Fibroblast of villous mesenchyme (primary cell): ENCODE results near the gene GPC6. TPM values are rescaled to one million over a fixed set of nuclear protein-coding genes. Genes with fewer than 3 reads are reported as not detected.

Source experiments
- DNase-seq: peaks from one replicate; pipeline ENCODE4 v3.0.0-alpha.2; 2010; ENCODE audit warnings: low read depth
- H3K4me3 ChIP-seq: 2 replicates; pipeline ENCODE4 v1.5.1; 2011; ENCODE audit warnings: low read depth, mild to moderate bottlenecking, low read length
- CTCF ChIP-seq: IDR thresholded peaks from 2 replicates; pipeline ENCODE4 v1.5.1; 2012; ENCODE audit warnings: low read depth, mild to moderate bottlenecking, low read length; ENCODE audit not compliant: insufficient read depth
- total RNA-seq: library from RNA; depleted of rRNA; stranded (reverse); fragments of >200 nt; gene quantifications from 2 replicates; pipeline ENCODE4 v1.2.3, GENCODE V29; 2012

The GPC6 gene
- total RNA-seq, 1 donor: 6.0 TPM

DNA sequence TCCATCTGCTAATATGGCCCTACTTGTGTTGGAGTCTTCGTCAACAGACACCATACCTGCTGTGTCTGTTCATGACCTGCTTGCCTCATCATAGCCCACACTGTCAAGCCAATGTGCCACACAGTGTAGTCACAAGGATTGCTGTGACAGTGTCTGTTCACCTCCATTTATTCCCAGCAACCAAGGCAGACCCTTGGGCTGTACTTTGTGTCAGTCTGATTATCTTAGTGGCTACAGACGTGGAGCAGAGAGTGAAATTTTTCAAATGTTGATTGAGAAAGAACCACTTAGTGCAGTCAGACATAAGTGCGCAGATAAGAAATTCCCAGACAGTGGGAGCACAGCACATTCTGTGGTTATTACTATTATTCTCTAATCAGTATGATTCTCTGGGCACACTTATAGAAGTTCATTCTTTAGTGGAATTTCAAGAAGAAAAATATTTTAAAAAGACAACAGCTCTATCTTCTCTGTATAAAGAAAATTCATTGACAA, 184.6 kb downstream of the GPC6 start:
- H3K4me3 ChIP-seq: no peak overlapping the region
- no peak for DNase-seq
- no peak for TF ChIP-seq CTCF

DNA sequence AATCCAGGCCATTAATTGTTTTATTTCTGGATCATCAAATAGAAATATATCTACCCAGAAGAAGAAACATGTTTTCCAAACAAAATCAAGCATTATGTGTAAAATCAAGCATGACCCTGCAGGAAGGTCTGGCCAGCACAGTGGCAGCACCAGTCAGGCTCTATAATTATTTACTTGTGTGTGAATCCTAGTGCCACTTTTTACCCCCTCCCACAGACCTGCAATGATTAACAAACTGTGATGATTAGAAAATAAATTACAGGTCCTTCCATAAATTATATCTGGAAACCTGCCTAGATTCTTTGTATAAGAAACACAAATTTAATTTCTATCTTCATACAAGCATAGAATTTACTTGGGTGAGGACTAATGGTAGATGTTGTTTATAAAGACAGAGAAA, 186.1 kb downstream of the GPC6 start:
- no peak for DNase-seq
- no peak for TF ChIP-seq CTCF
- H3K4me3 ChIP-seq: no peak overlapping the region

GRCh38 chr13:93413972-93414717, 187.5 kb downstream of the GPC6 start:
- DNase-seq: no peak
- TF ChIP-seq CTCF: no peak
- no peak overlapping the region for H3K4me3 ChIP-seq

DNA sequence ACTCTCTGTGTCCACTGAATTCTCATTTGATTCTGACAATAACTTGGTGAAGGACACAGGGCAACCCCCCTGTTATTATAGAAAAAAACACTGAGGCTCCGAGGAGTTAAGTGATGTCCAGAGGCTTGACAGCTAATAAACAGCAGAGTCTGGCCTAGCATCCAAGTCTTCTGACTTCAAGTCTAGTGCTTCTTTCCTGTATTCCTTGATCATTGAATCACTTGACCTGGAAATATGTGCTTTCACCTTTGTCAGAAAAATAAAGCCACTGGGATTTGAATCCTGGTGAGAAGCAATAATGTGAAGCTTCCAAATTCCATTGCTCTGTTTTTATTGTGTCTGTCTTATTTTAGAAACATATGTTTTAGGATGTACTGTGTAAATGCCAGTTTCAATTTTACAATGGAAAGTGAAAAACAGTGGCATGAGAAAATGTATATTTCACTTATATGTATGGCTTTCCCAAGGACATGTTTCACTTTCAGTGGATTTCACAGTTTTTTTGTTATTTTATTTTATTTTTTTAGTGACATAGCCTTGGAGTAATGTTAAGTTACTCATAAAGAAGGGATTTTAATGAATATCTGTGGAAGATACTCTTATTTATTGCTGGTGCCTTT, 190.2 kb downstream of the GPC6 start:
- H3K4me3 ChIP-seq: no peak overlapping the region
- TF ChIP-seq CTCF: no peak
- no peak for DNase-seq

DNA sequence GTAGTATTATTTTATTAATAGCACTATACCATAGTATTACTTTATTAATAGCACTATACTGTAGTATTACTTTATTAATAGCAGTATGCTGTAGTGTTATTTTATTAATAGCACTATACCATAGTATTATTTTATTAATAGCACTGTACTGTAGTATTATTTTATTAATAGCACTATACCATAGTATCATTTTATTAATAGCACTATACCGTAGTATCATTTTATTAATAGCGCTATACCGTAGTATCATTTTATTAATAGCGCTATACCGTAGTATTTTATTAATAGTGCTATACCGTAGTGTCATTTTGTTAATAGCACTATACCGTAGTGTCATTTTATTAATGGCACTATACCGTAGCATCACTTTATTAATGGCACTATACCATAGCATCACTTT, 191.8 kb downstream of the GPC6 start:
- no peak overlapping the region for H3K4me3 ChIP-seq
- TF ChIP-seq CTCF: no peak
- no peak for DNase-seq

GRCh38 chr13:93420206-93420605, 193.6 kb downstream of the GPC6 start:
- DNase-seq: no peak
- H3K4me3 ChIP-seq: no peak overlapping the region
- no peak for TF ChIP-seq CTCF
